ENCODE data around the gene ATP23.

The ATP23 gene

GRCh38 chr12:57984629-57985151 is 43.3 kb downstream of the ATP23 start:
- DNase-seq: no peak

- no peak for DNase-seq
Observed at GRCh38 chr12:57985685-57986084, 44.3 kb downstream of the ATP23 start.

- no peak for DNase-seq
Observed at GRCh38 chr12:57989838-57990237, 48.5 kb downstream of the ATP23 start.

- no peak for DNase-seq
Observed at GRCh38 chr12:57990241-57990883, 49.0 kb downstream of the ATP23 start.

- no peak for DNase-seq
Observed at GRCh38 chr12:57992001-57992400, 50.6 kb downstream of the ATP23 start.

- no peak for DNase-seq
Observed at GRCh38 chr12:57993030-57993429, 51.7 kb downstream of the ATP23 start.

GRCh38 chr12:57993834-57994233 is 52.5 kb downstream of the ATP23 start:
- no peak for DNase-seq

GRCh38 chr12:57996520-57996919 is 55.2 kb downstream of the ATP23 start:
- no peak for DNase-seq

GRCh38 chr12:57998251-57998650 is 56.9 kb downstream of the ATP23 start:
- DNase-seq: no peak

- DNase-seq: no peak
Observed at GRCh38 chr12:58000499-58000898, 59.1 kb downstream of the ATP23 start.

GRCh38 chr12:58007875-58008274 is 66.5 kb downstream of the ATP23 start:
- no peak for DNase-seq

- DNase-seq: no peak
Observed at GRCh38 chr12:58008634-58009033, 67.3 kb downstream of the ATP23 start.

Measured in activated CD4-positive, alpha-beta T cell treated with anti-CD3 and anti-CD28 coated beads for 1 hour (primary cell).